Measurements from ENCODE around the gene TDRD12.
"Not testable (repeated sequence)": the region's sequence is repeated elsewhere in the genome, so short reads cannot be mapped to it uniquely, and the experiment has no call there.

GRCh38 chr19:32716203-32716602 lies 3.4 kb upstream of the TDRD12 start:
- not testable (repeated sequence) for TF ChIP-seq CTCF (conservative IDR thresholded peaks at IDR 0.05; ENCODE audit: low read depth in 2 of 2); JUNB (IDR thresholded peaks at IDR 0.05; ENCODE audit: unreplicated experiment); POLR2AphosphoS5 (IDR thresholded peaks at IDR 0.05; ENCODE audit: low read depth); EZH2phosphoT487 (IDR thresholded peaks at IDR 0.05; ENCODE audit: unreplicated experiment); ZNF462 (CRISPR knock-in tag; IDR thresholded peaks at IDR 0.05); ETS1 (IDR thresholded peaks at IDR 0.05); REST (IDR thresholded peaks at IDR 0.05; ENCODE audit: unreplicated experiment); EZH2 (IDR thresholded peaks at IDR 0.05; ENCODE audit: low read depth, unreplicated experiment); STAT1 (IDR thresholded peaks at IDR 0.05; ENCODE audit: unreplicated experiment); CREB1 (CRISPR knock-in tag; IDR thresholded peaks at IDR 0.05; ENCODE audit: low read depth); ZNF114 (CRISPR knock-in tag; IDR thresholded peaks at IDR 0.05); ZNF331 (CRISPR knock-in tag; IDR thresholded peaks at IDR 0.05; ENCODE audit: low read depth); NANOG (IDR thresholded peaks at IDR 0.05; ENCODE audit: borderline replicate concordance)
